ENCODE data around the gene HSF2BP.
A peak's percentile ranks its signal among the peaks of the same experiment; 100 is the strongest.
"Not testable (repeated sequence)": the region's sequence is repeated elsewhere in the genome, so short reads cannot be mapped to it uniquely, and the experiment has no call there.

The HSF2BP gene

GRCh38 chr21:43659136-43660000 is at the start of gene HSF2BP, which contains the start of gene RRP1B:
TSS of gene HSF2BP (minus strand) at chr21:43659488. CDS start at chr21:43658096, 1,392 bp downstream.
TSS of gene RRP1B (plus strand) at chr21:43659560. CDS start at chr21:43659665, 105 bp downstream.
- DNase-seq (ENCODE audit: low read depth in 2 of 2), result peak; percentile 63 to 69

DNA sequence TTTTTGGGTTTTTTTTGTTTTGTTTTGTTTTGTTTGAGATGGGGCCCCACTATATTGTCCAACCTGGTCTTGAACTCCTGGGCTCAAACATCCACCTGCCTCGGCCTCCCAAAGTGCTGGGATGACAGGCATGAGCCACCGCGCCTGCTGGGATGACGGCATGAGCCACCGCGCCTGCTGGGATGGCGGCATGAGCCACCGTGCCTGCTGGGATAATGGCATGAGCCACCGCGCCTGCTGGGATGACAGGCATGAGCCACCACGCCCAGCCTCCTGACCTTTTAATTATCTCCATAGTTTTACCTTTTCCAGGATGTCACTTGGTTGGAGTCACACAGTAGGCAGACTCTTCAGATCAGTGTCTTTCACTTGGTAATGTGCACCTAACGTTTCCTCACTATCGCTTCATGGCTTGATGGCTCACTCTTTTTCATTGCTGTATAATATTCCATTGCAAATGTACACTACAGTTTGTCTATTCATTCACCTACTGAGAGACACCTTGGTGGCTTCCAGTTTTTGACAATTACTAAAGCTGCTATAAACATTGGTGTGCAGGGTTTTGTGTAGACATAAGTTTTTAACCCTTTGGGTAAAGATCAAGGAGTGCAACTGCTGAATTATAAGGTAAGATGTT is 49.6 kb upstream of the HSF2BP start:
- DNase-seq (ENCODE audit: low read depth in 2 of 2), result no peak

- DNase-seq (ENCODE audit: low read depth in 2 of 2), result no peak
Observed at GRCh38 chr21:43707462-43707861, 48.2 kb upstream of the HSF2BP start.

GRCh38 chr21:43703035-43703880 is 44.0 kb upstream of the HSF2BP start:
- DNase-seq (ENCODE audit: low read depth in 2 of 2), result no peak

- DNase-seq (ENCODE audit: low read depth in 2 of 2), result no peak
Observed at GRCh38 chr21:43702785-43703034, 43.4 kb upstream of the HSF2BP start.

DNA sequence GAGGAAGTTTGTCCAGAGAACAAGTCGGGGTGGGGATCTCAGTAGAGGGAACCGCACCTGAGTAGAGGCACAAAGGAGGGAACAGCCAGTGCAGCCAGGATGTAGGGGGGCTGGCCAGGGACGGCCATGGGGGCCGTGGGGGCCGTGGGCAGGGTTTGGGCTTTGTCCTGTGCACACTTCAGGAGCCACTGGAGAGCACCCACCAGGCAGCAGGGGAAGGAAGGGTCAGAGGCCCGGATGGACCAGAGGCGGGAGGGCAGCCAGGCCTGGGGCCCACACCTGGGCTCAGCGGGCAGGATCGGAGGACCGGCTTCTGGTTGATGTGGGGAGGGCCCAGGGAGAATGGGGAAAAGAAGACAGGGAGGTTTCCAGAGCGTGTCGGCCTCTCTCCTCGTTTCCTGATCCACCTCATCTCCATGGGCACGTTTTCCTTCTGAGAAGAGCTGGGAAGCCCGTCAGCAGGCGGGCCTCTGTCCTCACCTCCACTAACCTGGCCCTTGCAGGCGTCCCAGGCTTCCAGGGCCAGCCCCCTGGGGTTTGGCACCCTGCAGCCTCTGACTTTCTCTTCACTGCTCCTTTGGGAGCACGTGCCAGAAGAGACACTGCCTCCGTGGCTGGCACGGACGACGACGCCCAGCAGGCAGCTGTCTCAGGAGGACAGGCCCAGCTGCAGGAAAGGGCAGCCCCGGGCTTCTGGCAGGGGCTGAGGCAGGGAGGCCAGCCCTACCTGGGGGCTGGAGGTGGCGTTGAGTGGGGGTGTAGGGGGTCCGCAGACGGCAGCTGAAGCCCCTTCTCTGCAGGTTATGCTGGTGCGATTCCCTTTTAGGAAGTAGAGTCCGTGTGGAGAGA is 42.9 kb upstream of the HSF2BP start:
- DNase-seq (ENCODE audit: low read depth in 2 of 2), result no peak

DNA sequence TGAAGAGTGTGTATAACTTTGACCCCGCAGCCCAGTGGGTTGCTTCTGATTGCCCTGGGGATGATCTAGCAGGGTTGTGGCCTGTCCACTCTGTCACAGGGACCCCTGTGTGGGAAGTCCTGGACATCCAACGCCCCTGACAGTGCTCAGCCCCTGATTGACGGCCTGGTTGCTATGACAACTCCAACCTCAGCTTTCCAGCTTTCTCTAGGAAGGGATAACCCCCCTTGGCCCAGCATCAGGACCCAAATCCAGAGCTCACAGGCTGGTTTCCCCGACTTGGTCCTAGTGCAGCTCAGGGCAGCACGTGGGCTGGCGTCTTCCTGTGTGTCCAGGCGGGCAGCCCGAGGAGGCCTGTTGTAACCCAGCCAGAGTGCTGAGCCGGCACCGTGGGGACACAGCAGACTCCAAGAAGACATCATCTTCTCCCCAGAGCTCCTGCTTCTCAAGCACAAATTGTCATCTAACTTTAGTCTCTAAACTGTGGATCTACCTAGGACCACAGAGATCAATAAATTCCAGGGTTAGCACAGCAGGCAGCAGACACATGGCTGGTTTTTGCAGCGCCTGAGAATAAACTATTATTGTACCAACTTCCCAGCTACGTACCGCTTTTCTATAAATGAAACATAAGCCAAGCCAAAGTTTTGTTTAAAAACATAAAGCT is 40.8 kb upstream of the HSF2BP start:
- DNase-seq (ENCODE audit: low read depth in 2 of 2), result no peak

- DNase-seq (ENCODE audit: low read depth in 2 of 2), result not testable (repeated sequence)
Observed at GRCh38 chr21:43699492-43699777, 40.1 kb upstream of the HSF2BP start.

DNA sequence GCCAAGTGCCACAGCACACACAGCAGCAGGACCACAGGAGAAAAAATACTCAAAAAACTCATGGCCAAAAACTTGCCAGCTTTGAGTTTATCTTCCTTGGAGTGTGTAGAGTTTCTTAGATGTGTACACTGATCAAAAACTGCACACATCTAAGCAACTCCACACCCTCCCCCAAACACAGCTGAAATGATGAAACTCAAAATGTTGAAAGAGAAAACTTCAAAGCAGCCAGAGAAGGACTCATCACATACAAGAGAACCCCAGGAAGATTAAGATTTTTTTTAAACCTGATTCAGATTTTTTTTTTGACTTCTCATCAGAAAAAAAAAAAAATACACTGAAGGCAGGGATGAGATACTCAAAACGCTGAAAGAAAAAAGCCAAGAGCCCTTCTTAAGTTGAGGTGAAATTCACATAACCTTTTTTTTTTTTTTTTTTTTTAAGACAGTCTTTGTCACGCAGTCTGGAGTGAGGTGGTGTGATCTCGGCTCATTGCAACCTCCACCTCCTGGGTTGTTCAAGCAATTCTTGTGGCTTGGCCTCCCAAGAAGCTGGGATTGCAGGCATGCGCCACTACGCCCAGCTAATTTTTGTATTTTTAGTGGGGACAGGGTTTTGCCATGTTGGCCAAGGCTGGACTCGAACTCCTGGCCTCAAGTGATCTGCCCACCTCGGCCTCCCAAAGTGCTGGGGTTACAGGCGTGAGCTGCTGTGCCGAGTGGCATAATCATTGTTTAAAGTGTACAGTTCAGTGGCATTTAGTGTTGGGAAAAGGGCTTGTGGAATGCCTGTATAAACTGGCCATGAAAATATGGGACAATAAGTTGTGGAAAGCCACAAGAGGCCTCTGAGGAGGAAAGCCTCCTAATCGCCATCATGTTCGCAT is 38.7 kb upstream of the HSF2BP start:
- DNase-seq (ENCODE audit: low read depth in 2 of 2), result no peak

DNA sequence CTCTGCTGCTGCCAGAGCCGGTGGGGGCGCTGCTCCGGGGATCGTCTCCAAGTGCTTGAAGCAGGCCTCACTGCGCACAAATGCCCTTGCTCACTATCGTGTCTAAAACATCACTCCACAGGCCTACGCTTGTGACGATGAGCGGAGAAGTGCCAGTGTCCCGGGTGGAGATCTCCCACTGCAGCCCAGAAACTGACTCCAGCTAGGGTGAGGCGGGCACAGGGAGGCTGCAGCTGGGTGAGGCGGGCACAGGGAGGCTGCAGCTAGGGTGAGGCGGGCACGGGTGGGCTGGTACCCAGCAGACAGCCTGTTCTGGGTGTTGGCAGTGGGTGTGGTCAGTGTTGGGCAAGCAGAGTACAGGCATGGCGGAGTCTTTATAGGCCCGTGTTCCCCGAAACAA is 36.9 kb upstream of the HSF2BP start:
- no peak for DNase-seq (ENCODE audit: low read depth in 2 of 2)

DNA sequence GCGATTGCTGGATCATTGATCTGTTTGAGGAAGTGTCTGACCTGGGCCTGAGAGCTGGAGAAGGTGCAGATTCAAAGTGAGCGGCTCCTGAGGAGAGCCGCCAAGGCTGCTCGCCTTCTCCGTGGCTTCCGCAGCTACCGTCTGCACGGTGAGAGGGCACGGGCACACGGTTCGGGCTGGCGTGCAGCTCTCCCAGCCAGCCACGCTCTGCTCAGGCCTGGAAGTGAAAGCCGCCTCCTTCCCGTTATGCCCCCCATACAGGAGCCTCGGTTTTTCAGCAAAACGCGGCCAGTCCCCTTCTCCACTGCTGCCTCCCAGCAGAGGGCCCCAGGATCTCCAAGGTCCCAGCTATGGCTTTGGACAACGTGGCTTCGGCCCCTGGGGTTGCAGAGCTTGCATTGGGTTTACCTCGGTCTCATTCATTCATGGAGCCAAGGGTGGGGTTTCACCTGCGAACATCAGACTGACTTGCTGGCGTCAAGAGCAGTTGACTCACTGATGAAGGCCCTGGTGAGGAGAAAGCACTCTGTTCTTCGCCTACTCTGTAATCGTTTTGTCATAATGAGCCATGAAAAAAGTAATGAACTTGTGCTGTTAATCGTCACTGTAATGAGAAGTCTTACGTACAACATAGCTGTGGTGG is 35.3 kb upstream of the HSF2BP start:
- DNase-seq (ENCODE audit: low read depth in 2 of 2), result no peak

DNA sequence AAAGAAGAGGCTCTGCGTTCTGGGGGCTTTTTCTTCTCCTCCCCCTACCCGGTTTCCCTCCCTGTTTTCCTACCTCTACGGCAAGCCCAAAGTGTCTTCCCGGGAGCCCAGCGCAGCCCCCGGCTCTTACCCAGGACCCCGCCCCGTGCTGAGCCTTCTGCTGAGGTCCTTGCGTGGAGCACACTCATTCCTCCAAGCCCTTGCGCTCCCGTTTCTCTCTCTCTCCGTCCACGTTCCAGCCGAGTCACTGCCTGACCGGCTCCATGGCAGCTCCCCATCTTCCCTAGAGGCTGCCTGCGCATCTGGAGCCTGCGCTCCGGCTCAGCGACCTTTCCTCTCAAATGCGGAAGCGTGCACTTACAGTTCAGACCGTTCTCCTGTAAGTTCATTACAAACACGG is 34.7 kb upstream of the HSF2BP start:
- DNase-seq (ENCODE audit: low read depth in 2 of 2), result no peak

DNA sequence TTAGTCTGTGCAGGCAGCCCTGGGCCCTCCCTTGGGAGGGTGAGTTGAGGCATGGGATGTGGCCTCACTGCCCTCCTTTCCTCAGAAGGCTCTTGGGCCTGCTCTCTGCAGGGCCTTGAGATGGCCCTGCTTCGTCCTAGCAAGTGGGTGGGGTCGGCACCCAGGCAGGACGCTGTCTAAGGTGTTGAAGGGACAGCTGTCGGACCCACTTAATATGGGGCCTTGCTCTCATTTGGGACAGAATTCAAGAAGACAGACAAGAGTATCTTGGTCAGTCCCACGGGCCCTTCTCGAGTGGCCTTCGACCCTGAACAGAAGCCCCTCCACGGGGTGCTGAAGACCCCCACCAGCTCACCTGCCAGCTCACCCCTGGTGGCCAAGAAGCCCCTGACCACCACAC is 33.7 kb upstream of the HSF2BP start:
- no peak for DNase-seq (ENCODE audit: low read depth in 2 of 2)

GRCh38 chr21:43691801-43692200 is 32.5 kb upstream of the HSF2BP start:
- no peak for DNase-seq (ENCODE audit: low read depth in 2 of 2)

DNA sequence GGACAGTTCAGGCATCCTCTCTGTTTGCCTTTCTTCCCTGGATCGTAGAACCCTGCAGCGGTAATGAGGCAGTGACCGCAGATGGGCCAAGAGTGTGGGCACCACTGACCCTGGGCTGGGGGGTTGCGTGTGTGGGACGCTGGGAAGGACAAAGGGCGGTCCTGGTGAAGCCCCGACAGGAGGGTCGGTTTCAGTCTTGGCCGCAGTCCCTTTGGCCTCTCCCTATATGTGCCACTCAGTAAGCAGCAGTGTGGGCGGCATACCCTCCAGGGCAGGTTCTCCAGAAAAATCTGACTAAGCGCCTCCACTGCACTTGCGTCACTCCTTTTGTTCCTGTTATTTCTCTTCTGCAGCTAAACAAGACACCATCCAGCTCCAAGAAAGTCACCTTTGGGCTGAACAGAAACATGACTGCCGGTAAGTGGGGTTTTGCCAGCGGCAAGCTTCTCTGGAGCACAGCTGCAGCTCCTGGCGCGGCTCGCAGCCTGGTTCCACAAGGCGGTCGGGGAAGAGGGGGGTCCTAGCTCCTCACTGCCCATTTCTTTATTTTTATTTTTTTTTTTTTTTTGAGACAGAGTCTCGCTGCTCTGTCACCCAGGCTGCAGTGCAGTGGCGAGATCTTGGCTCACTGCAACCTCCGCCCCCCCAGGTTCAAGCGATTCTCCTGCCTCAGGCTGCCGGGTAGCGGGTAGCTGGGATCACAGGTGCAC is 32.0 kb upstream of the HSF2BP start:
- no peak for DNase-seq (ENCODE audit: low read depth in 2 of 2)

GRCh38 chr21:43690346-43690745 is 31.1 kb upstream of the HSF2BP start:
- DNase-seq (ENCODE audit: low read depth in 2 of 2), result no peak

- DNase-seq (ENCODE audit: low read depth in 2 of 2), result no peak
Observed at GRCh38 chr21:43689556-43690337, 30.5 kb upstream of the HSF2BP start.

DNA sequence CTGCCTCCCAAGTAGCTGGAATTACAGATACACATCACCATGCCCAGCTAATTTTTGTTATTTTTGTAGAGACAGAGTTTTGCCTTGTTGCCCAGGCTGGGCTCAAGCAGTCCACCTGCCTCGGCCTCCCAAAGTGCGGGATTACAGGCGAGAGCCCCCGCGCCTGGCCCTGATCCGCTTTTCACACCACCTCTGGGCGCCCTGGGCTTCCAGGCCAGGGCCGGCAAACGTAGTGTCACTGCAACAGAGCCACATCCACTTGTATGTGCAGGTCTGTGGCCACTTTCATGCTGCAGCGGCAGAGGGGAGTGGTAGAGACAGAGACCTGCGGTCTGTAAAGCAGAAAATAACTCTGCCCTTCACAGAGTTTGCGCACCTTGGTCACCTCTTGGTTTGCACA is 29.6 kb upstream of the HSF2BP start:
- no peak for DNase-seq (ENCODE audit: low read depth in 2 of 2)
